Measurements from ENCODE around the gene FAM20C. TPM values are rescaled to one million over a fixed set of nuclear protein-coding genes. Genes with fewer than 3 reads are reported as not detected.

The FAM20C gene
- total RNA-seq, 2 donors from 2014 or later: 18.5 to 18.9 TPM

- intact Hi-C loops (cut with DNase I): no loop called here
- Histone ChIP-seq H3K4me3 (no peak overlapping the region), H3K9ac (ENCODE audit: low read depth in 2 of 2, low read length in 2 of 2) (no peak overlapping the region), H3K36me3 (peaks cover 5% of the 10 kb centered on the region), H3K4me1 (no peaks in the 10 kb centered on the region), H3K27ac (no peak overlapping the region), H3K9me3 (no peaks in the 10 kb centered on the region), H3K27me3 (peaks cover 14% of the 10 kb centered on the region)
- no peak for TF ChIP-seq CTCF (IDR thresholded peaks at IDR 0.05)
- no peak for DNase-seq
These were observed 4.5 kb downstream of the FAM20C start for GRCh38 chr7:196778-197321.

GRCh38 chr7:197413-198335, 5.3 kb downstream of the FAM20C start:
- TF ChIP-seq CTCF (IDR thresholded peaks at IDR 0.05): no peak
- H3K4me1 ChIP-seq: no peaks in the 10 kb centered on the region
- no peak overlapping the region for H3K27ac ChIP-seq
- H3K9me3 ChIP-seq: no peaks in the 10 kb centered on the region
- H3K9ac ChIP-seq (ENCODE audit: low read depth in 2 of 2, low read length in 2 of 2): no peak overlapping the region
- peaks cover 9% of the 10 kb centered on the region for H3K27me3 ChIP-seq
- no peak for DNase-seq
- intact Hi-C loops (cut with DNase I): no loop called here
- no peak overlapping the region for H3K4me3 ChIP-seq
- peaks cover 5% of the 10 kb centered on the region for H3K36me3 ChIP-seq

DNA sequence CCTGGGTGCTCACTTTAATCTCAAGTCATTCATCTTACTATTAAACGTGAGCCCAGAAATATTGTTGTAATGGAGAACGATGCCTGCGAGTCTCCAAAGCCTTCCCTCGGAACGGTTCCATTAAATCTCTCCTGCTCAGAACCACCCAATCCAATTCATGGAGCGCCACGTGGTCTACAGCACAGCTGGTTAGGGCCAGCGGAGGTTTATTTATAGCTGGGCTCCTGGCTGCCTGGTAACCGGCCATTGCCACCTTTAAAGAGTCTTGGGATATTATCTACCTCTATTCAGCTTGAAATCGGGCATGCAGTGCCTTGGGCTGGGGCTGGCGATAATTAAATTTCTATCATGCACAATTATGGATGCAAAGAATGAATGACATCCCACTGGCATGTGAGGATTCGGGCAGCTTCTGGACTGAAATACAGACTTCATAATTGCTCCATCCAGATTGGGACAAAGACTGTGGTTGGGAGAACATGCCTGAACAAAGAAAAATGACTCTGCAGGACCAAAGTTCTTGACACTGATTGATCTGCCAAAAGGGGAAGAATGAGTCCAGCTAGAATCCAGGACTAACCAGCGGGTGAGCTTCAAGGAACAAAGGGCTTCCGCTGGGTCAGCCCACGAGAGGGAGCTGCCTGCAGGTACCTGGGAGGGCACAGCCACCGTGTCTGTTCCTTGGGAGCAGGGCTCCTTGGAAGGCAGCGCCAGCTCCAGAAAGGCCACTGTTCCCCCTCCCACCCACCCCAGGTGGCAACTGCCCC, 7.3 kb downstream of the FAM20C start:
- Histone ChIP-seq H3K9me3 (no peaks in the 10 kb centered on the region), H3K4me1 (no peaks in the 10 kb centered on the region), H3K36me3 (peaks cover 5% of the 10 kb centered on the region), H3K27ac (no peak overlapping the region), H3K4me3 (no peak overlapping the region), H3K27me3 (no peaks in the 10 kb centered on the region), H3K9ac (ENCODE audit: low read depth in 2 of 2, low read length in 2 of 2) (no peak overlapping the region)
- no peak for DNase-seq
- intact Hi-C loops (cut with DNase I): no loop called here
- TF ChIP-seq CTCF (IDR thresholded peaks at IDR 0.05): no peak

- DNase-seq: no peak
- intact Hi-C loops (cut with DNase I): no loop called here
- Histone ChIP-seq H3K9me3 (no peaks in the 10 kb centered on the region), H3K4me1 (no peaks in the 10 kb centered on the region), H3K4me3 (no peak overlapping the region), H3K9ac (ENCODE audit: low read depth in 2 of 2, low read length in 2 of 2) (no peak overlapping the region), H3K36me3 (peaks cover 5% of the 10 kb centered on the region), H3K27me3 (no peaks in the 10 kb centered on the region), H3K27ac (no peak overlapping the region)
- TF ChIP-seq CTCF (IDR thresholded peaks at IDR 0.05): no peak
These were observed 7.9 kb downstream of the FAM20C start for GRCh38 chr7:200290-200689.

- no peak for DNase-seq
- H3K9me3 ChIP-seq: no peaks in the 10 kb centered on the region
- no peak overlapping the region for H3K4me3 ChIP-seq
- no peaks in the 10 kb centered on the region for H3K4me1 ChIP-seq
- intact Hi-C loops (cut with DNase I): no loop called here
- no peak overlapping the region for H3K9ac ChIP-seq (ENCODE audit: low read depth in 2 of 2, low read length in 2 of 2)
- H3K27me3 ChIP-seq: no peaks in the 10 kb centered on the region
- H3K27ac ChIP-seq: no peak overlapping the region
- no peak for TF ChIP-seq CTCF (IDR thresholded peaks at IDR 0.05)
- peaks cover 5% of the 10 kb centered on the region for H3K36me3 ChIP-seq
These were observed 8.3 kb downstream of the FAM20C start for GRCh38 chr7:200704-201103.
